Stimulated activated CD8-positive, alpha-beta memory T cell treated with anti-CD3 and anti-CD28 coated beads, Interleukin-15, amount 100 ng/mL, for 24 hours (primary cell): ENCODE results near the gene TRPC6.
"Not testable (repeated sequence)": the region's sequence is repeated elsewhere in the genome, so short reads cannot be mapped to it uniquely, and the experiment has no call there.

Experiments used
- DNase-seq: peaks from one replicate; pipeline ENCODE4 v3.0.0-alpha.2; 2020; ENCODE audit warnings: low read depth

Gene TRPC6

DNA sequence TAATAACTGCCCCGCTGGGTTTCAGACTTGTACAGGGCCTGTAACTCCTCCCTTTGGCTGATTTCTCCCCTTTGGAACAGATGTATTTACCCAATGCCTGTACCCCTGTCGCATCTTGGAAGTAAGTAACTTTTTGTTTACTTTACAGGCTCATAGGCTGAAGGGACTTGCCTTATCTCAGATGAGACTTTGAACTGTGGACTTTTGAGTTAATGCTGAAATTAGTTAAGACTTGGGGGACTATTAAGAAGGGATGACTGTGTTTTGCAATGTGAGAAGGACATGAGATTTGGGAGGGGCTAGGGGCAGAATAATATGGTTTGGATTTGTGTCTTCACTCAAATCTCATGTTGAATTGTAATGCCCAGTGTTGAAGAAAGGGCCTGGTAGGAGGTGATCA lies 62.0 kb downstream of the TRPC6 start:
- no peak for DNase-seq

DNA sequence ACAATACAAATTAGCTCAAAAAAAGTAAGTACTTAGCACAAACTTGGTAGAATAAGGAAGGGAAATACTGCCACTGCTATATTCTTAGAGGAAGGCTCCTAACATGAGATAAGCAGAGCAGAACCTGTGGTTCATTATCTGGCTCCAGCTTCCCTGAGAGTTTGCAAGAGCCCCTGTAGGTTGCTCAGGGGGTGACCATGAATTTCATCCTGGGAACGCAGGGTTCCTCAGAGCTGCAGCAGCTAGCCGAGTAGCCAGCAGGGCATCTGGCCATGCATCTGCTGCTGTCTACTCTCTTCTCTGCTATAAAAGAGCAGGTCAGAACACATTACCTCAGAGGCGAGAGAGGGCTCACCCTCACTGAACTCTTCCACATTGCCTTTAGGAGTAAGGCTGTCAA lies 67.3 kb downstream of the TRPC6 start:
- DNase-seq = no peak

DNA sequence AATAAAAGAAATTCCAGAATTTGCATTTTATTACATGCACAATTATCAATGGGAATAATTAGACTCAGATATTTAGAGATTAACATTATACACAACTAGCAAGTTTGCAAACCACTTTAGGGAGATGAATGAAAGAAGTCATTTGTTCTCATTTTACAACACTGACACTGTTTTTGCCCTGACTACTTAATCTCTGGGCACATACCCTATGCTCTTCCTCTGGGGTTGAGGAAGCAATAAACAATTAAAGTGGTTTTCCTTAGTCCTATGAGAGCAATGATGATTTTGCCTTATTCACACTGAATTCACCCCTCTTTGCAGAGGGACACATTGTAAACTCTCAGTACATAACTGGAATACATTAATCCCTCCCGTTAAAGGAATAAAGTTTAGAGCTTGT lies 72.7 kb downstream of the TRPC6 start:
- no peak for DNase-seq

DNA sequence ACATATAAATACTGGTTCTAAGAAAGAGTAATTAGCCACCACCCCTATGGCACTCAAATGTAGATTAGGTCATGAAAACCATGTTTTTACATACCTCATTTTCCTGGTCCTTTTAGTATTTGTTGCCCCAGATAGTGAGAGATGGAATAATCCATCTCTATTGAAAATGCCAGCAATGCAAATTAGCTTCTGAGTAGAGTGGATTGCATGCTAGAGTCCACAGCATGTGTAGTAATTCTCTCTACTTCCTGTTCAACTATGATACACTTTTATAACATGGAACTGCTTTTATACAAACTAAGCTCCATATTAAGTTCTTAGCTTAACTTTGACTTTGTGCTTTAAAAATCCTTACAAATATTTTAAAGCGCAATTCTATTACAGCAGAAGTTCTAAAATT lies 73.2 kb downstream of the TRPC6 start:
- no peak for DNase-seq

DNA sequence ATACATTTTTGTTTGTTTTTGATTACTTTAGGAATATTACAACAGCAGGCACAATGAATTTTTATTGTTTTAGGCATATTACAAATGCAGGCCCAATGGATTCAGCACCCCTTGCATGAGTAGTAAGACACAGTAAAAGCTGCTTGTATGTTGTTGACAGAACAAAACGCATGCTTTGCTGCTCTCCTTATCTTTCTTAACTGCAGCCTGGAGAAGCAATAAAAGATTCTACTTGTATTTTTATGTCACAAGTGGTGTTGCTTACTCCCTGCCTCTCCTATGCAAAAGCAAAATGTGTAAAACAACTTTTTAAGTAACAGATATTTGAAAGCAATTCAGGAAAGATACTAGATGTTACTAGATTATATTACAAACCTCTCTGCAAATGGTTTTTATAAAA lies 73.9 kb downstream of the TRPC6 start:
- DNase-seq = no peak

DNA sequence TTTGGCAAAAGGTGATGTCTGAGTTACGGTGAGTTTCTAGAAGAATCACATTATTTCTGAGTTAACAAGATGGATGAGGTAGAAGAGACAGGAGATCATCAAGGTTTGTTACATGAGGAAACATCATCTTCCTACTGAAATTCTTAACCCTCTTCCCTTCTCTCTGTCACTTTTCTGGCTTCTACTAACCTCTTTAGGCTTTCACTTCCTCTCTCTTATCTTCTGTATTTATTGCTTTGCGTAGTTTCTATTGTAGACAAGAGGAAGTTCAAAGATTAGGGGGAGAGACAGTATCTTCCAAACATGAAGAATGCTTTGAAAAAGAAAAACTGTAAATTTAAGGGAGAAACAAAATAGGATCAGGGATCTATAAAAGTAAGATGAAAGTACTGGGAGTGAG lies 75.4 kb downstream of the TRPC6 start:
- no peak for DNase-seq

DNA sequence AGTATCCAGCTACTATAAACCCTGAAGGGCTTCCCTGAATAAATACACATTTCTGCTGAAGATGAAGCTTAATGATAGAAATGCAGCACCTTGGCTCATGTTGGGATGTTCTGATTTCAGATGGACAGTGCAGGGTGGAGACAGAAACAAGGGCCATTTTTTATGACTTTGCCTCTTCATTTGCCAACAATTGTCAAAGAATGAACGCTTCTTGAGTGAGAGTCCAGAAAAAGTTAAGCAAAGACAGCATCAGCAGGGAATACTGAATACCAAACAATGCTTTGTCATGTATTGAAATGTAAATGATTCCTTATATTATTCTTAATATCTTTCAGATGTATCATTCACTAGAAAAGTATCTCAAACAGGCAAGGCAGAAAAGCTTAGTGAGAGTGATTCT lies 84.9 kb downstream of the TRPC6 start:
- no peak for DNase-seq

DNA sequence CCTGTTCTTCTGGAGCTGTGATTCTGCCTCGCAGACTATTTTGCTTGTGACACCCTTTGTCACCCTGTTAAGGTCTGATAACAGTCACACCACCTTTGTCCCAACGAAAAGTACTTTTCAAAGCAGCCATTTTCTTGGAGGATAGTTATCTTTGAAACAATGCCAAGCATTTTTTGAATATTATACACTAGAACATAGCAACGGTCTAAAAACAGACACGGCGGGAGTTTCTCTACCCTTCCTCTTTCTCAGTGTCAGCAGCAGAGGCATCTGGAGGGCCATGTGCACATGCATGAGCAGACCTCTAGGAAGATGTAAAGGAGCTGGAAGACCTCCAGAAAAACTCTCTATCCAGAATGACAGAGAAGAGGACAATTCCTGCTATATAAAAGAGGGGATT lies 86.5 kb downstream of the TRPC6 start:
- DNase-seq = no peak

DNA sequence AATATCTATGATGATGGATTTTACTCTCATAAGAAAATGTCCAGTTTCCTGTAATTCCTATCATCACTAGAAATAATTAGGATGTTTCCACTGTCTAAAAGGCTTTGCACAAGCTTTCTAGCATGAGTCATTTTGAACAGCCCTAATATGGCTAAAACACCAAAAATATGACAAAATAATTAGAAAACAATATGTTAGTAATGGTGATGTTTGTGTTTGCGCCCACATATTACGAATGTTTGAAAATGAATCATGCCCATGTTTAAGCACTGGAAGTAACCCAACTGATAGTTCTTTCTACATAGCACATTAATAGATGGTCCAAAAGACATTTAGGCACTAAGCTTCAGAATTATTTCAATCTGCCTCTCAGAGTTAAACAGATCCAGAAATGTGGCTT lies 96.0 kb downstream of the TRPC6 start:
- no peak for DNase-seq

DNA sequence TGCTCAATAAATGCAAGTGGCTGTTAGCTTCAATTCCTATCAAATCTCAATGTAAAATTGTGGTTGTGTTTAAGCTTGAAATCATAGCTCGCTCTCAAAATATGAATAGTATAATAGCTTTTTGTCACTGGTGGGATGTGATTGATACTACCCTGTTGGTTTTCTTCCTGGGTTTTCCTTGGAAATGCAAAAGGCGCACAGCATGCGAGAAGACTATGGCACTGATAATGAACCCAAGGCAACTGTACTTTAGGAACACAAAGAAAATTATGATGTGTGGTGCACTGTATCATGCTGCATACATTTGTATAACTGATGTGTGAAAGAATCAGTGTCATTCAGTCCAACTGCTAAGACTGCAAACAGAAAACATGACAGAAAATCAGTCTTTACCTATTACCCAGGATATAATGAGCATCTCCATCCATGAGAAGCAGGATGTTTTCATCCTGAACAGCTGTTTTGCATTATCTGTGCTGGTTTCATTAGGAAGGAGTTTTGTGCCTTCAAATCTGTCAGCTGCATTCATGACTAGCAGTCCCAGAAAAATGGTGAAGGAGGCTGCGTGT lies 101.2 kb downstream of the TRPC6 start:
- no peak for DNase-seq

DNA sequence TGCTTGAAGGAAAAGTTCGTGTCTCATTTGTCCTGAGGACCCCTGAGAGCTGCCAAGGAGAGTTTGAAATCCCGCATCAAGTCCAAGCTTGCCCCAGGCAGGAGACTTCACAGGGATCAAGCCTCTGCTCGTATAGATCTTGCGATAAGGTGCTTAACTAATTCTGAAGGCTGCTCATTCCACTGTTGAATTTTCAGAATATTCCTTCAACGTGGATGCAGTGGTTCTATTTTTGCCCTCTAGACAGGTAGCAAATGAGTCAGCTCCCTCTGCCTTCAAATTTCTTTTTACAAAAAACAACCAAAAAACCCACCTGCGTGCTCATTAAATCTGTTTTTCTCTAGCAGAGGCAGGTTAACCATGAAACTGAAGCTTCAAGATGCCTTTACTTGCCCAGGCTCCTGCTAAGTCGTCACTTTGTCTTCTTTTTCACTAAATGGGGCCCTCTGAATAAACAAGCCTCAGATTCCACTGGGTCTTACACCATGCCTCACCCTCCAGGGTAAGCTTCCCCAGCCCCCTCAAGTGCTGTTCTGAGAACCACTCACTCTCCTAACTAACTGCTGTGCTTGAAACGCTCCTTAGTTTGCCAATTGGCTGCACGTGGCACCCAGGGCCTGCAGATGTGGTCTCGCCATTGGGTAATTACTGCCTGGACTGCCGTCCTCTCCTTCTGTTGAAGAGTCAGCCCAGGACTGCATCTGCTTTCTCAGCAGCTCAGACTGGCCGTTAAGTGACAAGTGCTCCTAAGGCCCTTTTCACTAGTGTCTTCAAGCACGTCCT lies 105.0 kb downstream of the TRPC6 start:
- DNase-seq = no peak

DNA sequence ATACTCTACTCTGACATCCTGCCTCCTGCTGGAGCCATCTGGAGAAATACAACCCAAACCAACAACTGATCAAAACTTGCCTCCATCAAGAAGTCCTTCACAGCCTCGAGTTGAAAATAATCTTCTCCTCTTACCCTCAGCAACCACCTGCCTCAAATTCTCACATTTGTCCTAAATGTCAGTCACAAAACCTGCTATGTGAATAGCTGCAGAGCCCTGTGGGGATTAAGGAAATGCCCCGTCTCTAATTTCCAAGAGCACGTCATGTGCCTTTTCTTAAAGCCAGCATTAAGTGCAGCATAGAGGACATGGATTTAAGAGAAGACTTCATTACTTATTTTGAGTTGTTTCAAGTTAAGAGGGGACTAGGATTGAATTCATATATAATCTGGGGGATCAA lies 105.9 kb downstream of the TRPC6 start:
- DNase-seq = no peak

DNA sequence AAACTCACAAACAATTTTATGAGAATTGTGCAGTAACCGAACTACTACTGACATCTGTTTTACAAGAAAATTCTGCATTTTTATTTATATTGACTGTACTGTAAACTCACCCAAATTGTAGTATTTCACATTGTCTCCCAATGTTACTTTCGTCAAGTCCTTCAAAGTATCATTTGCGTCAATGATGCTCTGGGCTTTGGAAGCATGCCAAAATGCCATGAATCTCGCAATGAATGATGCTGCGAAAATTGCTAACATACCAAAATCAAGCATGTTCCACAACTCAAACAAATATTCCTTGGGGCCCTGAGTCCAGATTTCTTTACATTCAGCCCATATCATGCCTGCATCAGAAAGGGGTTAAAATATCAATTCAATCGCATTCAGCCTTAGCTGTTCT lies 107.6 kb downstream of the TRPC6 start:
- DNase-seq = no peak

DNA sequence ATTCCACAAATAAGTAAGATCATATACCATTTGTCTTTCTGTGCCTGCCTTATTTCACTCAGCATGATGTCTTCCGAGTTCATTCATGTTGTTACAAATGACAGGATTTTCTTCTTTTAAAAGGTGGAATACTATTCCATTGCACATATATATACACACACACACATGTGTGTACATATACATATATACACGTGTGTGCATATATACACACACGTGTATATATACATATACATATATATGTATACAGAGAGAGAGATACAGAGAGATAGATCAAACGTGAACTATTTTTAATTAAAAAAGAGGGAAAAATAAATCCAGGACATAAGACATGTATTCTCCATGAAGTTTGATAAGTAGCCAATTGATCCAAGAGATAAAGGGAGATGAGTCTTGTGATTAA lies 108.1 kb downstream of the TRPC6 start:
- no peak for DNase-seq

DNA sequence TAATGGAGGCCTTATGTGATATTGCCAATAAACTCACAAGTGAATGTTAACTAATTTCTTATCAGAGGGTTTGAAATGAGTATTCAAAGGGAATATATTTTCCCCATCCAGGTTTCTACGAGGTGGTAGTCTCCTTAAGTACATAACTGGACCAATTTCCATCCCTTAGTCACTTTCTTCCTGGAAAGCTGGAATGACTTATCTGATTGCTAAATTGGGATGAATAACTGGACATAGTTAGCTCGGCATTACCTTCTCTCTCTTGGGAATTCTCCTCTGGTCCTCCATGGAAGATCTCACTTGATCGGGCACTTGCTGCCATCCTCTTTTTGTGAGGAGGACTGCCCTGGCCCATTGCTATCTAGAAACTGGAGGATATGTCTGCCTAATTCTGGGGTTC lies 109.1 kb downstream of the TRPC6 start:
- no peak for DNase-seq

DNA sequence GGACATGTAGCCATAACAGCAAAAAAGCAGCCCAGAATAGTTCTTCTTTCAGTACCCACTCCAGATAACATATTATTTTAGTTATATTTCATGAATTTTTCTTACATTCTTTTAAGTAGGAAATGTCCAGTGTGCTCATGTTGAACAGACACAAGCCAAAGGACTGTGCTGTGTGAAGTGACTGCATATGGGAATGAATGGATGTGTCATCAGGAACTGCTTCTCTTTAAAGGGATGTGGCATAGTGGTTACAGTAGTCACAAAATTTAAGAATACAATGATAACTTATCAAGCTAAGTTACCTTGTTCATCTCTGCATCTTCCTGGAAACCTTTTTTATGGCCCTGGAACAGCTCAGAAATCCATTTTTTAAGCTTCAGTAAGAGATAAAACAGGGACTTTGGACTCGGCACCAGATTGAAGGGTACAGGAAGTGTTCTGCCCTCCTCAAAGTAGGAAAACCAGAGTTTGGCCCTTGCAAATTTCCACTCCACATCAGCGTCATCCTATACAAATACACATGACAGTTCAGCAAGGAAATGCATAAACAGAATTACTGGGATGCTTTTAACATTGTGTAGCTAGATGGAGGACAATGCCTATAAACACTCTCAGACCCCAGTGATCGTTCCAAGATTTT lies 112.8 kb downstream of the TRPC6 start:
- DNase-seq = no peak

DNA sequence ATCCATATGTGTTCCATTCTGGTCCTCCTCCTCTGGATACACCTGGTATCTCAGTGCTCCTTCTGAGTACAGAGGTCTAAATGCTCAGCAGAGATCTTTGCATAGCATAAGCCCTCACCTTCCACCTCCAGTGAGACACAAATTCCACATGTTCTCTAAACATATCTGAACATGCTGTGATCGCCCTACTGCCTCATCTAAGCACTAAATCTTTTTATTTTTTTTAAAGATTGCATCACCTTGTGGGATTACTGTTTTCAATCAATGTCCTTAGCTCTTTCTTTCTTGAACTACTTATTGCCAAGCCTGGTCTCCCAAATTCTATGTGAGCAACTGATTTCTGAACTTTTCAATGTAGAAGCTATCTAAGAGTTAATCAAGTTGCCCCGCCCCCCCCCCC lies 113.4 kb downstream of the TRPC6 start:
- DNase-seq = no peak

DNA sequence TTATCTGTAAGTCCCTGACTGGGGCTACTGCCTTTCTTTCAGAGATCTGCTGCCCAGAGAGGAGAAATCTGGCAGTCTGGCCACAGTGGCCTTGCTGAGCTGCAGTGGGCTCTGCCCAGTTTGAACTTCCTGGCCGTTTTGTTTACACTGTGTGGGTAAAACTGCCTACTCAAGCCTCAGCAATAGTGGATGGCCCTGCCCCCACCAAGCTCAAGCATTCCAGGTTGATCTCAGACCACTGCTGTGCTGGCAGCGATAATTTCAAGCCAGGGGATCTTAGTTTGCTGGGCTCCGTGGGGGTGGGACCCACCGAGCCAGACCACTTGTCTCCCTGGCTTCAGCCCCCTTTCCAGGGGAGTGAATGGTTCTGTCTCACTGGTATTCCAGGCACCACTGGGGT lies 117.5 kb downstream of the TRPC6 start:
- no peak for DNase-seq

DNA sequence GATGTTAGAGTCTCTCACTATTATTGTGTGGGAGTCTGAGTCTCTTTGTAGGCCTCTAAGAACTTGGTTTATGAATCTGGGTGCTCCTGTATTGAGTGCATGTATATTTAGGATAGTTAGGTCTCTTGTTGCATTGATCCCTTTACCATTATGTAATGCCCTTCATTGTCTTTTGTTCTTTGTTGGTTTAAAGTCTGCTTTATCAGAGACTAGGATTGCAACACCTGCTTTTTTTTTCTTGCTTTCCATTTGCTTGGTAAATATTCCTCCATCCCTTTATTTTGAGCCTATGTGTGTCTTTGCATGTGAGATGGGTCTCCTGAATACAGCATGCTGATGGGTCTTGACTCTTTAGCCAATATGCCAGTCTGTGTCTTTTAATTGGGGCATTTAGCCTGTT lies 119.4 kb downstream of the TRPC6 start:
- not testable (repeated sequence) for DNase-seq

DNA sequence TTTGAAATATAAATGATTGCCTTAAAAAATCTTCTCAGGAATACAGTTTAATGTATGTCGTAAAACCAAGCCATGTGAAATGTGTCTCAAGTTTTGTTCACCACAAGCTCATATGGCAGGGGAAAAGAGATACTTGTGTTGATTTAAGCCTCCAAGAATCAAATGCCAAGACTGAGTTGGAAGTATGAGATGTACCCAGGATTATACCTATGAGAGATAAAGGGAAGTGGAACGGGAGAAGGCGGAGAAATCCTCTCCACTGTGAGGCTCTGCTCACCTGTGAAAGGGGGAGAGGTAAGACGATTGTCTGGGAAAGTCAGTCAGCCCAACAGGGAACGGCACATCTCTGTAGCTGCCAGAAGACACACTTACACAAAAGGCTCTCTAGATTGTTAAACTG lies 124.8 kb downstream of the TRPC6 start:
- DNase-seq = no peak

DNA sequence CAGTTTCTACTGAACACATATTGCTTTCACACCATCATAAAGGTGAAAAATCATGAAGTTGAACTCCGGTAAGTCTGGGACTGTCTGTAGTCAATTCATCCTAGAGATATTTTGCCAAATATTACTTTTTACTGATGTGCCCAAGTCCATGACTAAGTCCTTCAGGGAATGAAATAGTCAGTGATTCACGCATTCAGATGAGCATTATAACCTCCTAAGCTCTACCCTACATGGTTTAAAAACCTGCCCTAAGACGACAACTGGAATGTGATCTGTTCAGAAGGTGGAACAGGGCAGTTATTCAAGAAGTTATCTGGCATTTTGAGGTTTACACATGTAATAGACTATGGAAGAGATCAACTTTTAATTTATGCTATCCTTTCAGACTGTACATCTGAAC lies 125.6 kb downstream of the TRPC6 start:
- DNase-seq = no peak

DNA sequence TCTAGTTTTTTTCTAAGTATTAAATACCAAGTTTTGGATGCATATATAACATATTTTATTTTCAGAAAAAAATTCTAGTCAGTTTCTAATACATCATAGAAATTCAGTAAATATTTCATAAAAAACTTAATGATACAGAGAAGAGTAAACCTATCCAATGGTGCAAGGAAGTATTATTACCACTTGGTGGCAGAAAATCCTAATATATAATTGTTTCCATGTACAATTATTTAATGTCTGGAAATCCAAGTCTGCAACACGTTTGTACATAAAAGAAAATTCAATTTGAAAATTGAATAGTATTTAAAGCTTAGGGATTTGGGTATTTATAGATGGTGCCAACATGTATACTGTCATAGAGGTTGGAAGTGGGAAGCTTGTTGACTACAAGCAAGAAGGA lies 127.0 kb downstream of the TRPC6 start:
- DNase-seq = no peak

DNA sequence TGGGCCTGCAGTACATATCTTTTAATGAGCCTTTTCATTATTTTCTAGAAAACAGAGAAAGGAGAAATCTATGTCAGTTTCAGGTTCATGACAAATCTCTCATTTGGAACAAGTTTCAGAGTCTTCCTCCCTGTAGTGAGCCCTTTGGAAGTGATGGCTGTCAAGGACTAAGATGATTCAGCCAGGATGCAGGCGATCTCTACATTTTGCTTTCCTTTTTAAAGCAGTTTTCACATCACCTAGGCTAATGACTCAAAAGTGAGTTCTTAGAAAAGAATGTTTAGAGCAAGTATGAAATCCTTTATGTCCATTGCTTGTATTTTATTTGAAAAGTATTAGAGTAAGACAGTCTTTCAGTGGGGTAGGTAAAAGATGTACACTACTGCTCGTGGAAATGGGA lies 130.1 kb downstream of the TRPC6 start:
- DNase-seq = no peak
